Measurements from ENCODE around the gene ATP1A2.

DNA sequence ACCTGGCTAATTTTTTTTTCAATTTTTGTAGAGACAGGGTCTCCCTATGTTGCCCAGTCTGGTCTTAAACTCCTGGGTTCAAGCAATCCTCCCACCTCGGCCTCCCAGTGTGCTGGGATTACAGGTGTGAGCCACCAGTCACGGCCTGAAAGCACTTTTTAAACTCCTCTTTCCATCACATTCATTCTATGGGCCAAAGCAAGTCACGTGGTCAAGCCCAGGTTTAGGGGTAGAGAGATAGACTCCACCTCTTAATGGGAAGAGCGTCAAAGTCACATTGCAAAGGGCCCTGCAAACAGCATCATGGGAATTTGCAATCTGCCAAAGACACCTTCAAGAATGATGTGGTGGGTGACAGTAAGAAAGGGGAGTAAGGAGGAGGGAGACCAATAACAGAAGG, 43.0 kb downstream of the ATP1A2 start:
- TF ChIP-seq MYC (IDR thresholded peaks at IDR 0.05; ENCODE audit: low read depth, low read length) (no peak), CTCF (IDR thresholded peaks at IDR 0.05; ENCODE audit: low read depth, low read length) (no peak)

Measured in NB4 (cell line).